Activated T-cell treated with anti-CD3 and anti-CD28 coated beads for 4 hours (primary cell): Measurements from ENCODE around the gene CNBD2.
A peak's percentile ranks its signal among the peaks of the same experiment; 100 is the strongest.
"Not testable (repeated sequence)": the region's sequence is repeated elsewhere in the genome, so short reads cannot be mapped to it uniquely, and the experiment has no call there.

ENCODE experiments used
- DNase-seq: peaks from one replicate; pipeline ENCODE4 v3.0.0-alpha.2; 2020

Gene CNBD2

DNA sequence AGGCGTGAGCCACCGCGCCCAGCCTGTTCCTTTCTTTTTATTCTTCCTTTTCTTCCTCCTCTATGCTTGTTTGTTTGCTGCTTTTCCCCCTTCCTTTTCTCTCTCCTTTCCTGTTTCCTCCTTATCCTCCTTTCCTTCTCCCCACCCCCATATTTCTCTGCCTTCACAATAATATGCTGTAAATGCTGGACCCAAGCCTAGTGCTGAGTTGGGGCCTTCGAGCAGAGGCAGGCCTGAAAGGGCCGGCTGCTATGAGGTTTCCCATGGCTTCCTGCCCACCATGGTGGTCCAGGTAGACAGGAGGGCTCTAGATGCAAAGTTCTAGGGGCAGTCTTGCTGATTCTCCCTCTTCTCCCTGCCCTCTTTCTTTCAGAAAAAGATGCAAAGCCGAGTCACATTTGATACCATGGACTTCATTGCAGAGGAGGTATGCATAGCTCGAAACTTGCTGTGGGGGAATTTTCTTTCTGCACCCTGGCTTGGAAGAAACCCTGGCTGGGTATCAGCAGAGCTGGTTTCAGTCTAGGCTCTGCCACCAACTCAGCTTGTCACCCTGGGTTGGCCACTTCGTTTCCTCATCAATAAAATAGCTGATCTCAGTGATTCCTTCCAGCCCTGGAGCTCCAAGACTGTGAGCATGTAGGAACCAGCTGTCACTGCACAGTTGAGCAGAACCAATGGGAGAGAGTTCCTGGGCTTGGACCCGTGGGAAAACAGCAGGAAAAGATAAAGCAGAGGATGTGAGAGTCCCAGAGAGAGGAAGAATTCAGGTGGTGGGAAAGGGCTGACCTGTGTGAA is 7.4 kb downstream of the CNBD2 start:
- no peak for DNase-seq

DNA sequence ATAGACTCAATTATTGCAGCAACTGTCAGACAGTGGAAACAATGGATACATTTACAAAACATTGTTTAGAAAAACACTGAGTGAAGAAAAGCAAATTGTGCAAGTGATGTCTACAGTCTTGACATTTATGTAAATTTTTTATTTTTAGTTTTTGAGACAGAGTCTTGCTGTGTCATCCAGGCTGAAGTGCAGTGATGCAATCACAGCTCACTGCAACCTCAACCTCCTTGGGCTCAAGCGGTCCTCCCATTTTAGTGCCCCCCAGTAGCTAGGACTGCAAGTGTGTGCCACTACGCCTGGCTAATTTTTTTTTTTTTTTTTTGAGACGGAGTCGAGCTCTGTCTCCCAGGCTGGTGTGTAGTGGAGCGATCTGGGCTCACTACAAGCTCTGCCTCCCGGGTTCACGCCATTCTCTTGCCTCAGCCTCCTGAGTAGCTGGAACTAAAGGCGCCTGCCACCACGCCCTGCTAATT is 9.7 kb downstream of the CNBD2 start:
- DNase-seq, result no peak

DNA sequence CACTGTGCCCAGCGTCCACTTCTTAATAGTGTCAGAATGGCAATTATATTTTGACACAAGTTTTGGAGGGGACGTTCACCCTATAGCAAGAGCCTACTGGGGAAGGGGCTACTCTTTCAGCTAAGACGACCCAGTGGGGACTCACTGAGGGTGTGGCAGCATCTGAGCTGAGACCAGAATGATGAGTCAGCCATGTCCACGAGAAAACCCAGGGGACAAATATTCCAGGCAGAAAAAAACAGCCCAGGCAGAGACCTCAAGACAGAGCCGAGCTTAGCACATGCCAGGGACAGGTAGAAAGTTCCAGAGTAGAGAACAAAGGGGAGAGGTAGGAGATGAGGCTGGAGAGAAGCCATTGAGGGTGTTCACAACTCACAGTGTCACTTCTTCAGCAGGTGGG is 11.2 kb downstream of the CNBD2 start:
- DNase-seq, result no peak

DNA sequence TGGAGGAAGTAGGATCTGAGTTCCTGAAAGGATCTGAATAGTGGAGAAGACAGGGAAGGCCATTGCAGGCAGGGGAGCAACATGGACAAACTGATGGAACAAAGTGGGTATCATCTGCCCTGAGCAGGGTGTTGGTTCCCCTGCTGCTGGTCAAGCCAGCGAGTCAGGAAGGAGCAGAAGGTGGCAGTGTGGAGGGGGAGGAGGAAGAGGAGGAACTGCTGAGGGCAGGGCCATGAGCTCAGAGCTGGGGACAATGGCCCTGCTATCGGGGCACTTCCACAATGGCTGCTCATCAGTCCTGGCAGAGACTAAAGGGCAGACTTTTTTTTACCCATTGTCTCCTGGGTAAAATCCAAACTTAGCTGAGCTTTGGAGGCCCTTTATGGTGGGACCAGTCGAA is 13.6 kb downstream of the CNBD2 start:
- DNase-seq, result no peak

DNA sequence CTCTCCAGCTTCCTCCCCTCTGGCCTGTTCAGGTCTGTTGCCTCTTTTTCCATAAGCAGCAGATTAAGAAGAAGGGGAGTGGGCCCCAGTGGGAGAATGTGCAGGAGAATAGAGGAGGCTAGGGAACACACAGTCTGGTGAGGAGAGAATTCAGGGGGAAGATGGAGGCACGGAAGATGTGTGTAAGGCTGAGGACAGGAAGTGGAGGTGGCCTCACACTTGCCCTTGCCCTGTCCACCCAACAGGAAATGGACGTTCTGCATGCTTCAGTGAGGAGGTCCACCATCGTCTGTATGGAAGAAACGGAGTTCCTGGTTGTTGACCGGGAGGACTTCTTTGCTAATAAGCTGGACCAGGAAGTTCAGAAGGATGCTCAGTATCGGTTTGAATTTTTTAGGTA is 16.0 kb downstream of the CNBD2 start:
- no peak for DNase-seq

DNA sequence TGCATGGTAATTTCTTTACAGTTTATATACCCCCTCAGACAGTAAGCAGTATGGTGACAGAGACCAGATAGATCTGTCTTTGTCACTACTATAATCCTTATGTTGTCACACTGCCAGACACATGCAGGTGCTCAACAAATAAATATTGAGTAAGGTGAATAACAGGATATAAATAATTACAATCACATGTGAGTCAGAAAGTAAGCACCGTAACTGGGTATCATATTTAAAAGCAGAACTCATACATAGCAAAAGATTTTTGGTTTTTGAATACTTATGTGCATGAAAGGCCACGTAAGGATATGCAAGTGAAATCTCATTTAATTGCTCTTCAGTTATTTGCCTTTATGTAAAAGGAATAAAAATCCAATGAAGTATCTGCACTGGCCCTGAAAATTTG is 17.4 kb downstream of the CNBD2 start:
- DNase-seq, result no peak

DNA sequence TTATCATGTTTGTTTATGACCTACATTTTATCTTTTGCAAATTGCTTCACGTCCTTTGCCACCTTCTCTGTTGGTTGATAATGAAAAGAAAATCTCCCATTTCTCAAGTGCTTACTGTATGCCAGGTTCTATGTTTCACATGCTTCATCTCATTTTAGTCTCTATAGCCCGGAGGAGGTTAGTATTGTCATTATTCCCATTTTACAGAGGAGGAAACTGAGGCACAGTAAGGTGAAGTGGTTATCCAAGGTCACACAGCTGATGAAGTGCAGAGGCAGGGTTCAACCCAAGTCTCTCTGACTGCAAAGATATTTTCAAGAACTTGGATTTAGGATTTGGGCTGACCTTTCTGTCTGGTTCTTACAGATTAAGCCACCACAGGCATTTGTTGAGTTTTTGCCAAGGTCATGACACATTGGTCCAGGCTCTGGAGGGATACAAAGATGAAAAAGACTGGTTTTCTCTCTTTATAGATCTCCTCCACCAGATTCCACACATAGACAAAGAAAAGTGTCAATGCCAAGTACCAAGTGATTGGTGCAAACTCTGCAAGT is 20.6 kb downstream of the CNBD2 start:
- no peak for DNase-seq

DNA sequence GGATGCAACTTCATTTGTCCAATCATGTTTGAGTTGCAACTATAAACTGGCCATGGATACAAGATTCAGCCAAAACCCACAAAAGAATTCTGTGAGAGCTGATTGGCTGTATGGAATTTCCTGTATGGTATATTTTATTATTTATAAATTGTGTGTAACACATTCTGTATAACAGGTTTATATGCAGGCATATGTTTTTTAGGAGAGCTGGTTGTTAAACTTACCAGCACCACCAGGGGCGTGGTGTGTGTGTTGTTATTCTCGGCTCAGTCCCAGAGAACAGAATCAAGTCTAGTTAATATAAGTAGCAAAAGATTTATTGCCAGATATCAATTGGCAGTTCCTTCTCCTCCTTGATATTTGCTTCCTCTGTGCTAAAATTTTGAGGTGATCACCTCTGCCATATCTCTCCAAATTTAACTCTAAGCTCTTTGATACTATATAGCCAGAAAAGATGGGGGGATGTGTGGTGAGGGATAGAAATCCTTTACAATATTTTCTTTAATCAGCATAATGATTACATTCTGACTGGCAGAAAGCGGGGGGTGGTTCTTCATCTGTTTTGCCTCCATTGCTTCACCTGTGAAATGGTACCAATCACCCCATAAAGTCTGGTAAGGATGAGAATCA is 22.9 kb downstream of the CNBD2 start:
- no peak for DNase-seq

DNA sequence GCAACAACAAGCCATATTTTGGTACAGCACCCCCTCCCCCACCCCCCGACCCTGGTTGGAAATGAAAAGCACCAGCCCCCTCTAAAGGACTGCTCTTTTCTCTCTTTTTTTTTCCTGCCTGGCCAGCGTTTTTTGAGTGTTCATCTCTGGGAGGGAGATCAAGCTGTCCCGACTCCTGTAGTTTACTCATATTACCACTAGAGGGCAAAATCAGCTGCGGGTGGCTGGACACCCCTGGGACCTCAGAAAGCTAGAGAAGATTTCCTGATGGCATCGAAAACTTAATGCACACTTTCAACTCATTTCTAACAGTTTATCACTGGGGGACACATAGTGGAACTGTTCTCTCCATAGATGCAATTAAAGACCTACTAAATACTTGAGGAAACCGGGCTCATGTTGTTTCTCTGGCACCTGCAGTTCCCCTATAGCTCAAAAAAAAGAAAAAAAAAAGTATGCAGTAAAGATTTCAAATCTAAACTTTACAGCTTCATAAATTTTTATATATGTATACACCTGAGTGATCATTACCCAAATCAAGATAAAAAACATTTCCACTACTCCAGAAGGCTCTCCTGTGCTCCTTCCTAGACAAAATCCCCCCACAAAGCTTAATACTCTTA is 24.4 kb downstream of the CNBD2 start:
- peak; percentile 15 for DNase-seq

DNA sequence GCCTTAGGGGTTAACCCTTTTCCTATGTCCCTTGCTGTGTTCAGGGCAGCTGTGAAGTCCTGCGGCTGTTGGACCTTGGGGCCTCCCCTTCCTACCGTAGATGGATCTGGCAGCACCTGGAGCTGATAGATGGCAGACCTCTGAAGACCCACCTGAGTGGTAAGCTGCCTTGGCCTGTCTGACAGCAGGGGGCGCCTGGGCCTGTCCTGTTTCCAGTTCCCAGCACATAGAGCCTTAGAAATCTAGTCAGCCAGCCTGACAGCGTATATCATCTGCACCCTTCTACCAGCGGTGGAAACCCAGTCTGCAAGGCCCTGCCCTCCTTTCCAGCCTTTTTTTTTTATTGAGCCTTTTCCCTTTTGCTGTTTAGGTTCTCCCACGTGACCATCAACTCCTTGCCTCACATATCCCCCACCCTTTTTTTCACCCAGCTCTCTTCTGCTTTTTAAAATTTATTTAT is 26.6 kb downstream of the CNBD2 start:
- peak; percentile 79 for DNase-seq

DNA sequence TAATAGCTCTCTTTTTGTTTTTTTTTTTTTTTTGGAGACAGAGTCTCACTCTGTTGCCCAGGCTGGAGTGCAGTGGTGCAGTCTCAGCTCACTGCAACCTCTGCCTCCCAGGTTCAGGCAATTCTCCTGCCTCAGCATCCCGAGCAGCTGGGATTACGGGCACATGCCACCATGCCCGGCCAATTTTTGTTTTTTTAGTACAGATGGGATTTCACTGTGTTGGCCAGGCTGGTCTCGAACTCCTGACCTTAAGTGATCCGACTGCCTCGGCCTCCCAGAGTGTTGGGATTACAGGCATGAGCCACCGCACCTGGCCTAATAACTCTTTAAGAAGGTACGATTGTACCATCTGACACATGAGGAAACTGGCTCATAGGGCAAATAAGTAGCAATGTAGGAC is 28.1 kb downstream of the CNBD2 start:
- DNase-seq, result not testable (repeated sequence)

DNA sequence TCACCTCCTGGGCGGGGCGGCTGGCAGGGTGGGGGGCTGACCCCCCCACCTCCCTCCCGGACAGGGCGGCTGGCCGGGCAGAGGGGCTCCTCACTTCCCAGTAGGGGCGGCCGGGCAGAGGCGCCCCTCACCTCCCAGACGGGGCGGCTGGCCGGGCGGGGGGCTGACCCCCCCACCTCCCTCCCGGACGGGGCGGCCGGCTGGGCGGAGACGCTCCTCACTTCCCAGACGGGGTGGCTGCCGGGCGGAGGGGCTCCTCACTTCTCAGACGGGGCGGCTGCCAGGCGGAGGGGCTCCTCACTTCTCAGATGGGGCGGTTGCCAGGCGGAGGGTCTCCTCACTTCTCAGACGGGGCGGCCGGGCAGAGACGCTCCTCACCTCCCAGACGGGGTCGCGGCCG is 32.9 kb downstream of the CNBD2 start:
- not testable (repeated sequence) for DNase-seq

DNA sequence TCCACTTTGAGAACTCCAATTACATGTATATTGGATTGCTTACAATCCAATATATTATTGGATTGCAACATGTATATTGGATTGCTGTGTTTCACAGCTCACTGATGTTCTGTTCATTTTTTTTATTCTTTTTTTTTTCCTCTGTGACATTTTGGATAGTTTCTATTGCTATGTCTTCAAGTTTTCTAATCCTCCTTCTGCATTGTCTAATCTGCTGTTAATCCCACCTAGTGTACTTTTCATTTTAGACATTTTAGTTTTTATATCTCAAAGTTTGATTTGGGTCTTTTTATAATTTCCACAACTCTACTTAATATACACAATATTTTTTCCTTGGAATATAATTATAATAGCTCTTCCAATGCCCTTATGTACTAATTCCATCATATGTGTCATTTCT is 34.5 kb downstream of the CNBD2 start:
- DNase-seq, result no peak

DNA sequence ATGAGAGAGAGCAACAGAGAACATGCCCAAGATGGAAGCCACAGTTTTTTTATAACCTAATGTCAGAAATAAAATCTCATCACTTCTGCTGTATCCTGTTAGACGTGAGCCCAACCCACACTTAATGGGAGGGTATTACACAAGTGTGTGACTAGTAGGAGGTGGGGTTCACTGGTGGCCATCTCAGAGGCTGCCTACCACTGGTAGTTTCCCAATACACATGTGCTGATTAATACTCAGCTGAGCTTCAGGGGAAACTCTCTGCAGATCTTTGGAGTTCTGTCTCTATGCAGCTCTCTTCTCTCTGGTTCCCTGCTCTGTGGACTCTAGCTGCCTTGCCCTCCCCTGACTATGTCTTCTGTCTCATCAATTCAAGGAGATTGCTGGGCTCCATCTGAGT is 35.7 kb downstream of the CNBD2 start:
- DNase-seq, result no peak

DNA sequence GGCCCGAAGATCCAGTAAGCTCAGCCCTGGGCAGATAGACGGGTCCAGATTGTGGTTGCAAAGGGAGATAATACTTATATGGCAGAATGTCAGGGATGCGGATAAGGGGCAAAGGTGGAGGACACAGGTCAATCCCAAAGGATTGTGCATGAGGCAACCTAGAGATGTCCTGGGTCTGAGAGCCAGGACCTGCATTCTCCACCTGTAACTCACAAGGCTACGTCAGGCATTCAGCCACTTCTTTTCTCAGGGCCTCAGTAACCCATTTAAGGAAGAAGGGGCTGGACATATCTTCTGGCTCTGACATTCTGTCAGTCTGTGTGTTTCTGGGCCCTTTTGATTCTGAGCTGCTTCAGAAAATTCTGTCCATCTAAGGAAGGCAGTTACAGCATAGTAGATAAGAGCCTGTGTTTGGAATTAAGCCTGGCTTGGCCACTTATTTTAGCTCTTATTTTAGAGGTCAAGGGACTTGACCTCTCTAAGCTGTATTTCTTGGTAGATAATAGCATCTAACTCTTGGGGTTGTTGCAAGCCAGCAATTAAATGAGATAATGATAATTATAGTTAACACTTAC is 40.2 kb downstream of the CNBD2 start:
- no peak for DNase-seq

DNA sequence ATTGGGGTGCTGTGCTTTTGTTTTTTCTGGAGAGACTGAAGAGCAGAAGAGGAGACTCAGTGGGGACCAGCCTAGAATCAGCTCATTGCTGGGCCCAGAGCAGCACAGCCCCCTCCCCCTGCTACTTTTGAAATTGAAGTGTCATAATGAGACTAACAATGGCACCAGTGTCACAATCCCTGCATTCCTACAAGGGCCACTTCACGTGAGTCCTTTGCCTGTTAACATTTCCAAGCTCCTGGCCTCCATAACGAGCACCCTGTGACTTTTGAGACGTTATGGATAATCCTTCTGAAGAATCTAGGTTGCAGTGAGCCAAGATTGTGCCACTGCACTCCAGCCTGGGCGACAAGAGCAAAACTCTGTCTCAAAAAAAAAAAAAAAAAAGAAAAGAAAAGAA is 41.7 kb downstream of the CNBD2 start:
- no peak for DNase-seq

DNA sequence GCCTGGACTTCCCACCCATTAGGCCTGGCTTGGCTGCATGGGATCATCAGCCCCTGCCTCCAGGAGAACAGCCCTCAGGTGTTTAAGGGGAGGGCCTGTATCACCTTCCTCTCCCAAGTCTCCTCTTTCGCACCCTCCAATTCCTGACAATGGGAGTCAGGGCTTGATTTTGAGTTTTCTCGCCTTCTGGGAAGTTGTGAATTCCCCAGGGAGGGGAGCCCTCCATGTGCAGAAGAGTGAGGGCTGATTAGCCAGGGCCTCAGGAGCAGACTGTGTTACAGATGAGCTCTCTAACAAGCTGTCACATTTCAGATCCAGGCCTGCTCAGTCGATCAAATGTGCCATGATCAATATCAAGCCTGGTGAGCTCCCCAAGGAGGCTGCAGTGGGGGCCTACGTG is 42.4 kb downstream of the CNBD2 start:
- no peak for DNase-seq

DNA sequence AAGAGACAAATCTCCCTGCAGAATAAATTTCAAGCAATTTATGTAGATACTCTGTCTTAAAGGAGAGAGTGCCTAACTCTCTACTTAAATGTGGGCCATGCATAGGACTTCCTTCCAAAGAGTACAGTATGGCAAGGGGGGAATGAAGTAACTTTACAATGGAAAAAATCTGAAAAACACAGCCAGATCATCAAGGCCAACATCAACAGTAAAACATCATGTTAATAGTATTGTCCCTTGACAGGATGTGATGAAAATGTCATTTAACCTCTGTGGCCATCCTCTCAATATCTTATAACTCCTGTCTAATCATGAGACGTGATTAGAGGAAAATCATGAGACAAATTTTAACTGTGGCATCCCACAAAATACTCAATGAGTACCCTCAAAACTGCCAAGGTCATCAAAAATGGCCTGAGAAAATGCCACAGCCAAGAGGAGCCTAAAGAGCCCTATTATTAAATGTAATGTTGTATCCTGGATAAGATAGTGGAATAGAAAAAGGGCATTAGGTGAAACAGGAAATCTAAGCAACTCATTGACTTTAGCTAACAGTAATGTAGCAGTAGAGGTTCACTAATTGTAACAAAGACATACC is 47.5 kb downstream of the CNBD2 start:
- DNase-seq, result no peak

DNA sequence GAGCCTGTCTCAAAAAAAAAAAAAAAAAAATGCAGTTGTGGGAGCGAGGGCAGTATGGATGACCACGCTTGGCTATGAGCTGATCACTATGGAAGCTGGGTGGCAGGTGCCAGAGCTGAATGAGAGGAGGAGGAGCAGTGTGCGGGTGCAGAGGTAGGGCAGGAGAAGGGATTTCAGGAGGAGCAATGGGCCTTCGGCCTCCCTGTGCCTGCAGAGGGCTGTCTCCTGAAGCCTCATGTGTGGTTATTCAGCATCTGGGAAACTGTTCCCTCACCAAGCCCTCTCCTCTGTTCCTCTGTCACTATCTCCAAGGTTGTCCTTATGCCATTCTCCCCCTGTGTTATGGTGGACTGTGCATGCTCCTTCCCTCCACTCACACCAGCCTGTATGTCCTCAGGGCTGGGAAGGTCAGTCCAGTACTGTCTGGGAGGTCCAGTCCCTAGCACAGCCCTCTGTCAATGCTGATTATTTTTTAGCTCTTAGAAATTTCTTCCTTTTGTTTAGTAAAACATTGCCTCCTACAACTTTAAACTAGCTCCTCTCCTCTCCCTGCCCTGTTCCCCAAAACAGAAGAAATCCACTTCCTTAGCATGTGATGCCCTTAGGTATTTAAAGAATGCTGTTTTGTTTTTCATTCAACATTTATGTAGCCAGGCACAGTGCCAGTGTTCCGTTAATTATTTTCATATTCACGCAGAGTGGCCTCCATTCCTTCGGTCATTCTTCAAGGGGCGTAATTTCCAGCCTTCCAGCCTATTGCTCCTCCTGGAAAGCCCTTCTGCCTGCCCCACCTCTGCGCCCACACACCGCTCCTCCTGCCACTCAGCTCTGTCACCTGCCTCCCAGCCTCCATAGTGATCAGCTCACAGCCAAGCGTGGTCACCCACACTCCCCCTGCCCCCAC is 48.9 kb downstream of the CNBD2 start:
- DNase-seq, result no peak

DNA sequence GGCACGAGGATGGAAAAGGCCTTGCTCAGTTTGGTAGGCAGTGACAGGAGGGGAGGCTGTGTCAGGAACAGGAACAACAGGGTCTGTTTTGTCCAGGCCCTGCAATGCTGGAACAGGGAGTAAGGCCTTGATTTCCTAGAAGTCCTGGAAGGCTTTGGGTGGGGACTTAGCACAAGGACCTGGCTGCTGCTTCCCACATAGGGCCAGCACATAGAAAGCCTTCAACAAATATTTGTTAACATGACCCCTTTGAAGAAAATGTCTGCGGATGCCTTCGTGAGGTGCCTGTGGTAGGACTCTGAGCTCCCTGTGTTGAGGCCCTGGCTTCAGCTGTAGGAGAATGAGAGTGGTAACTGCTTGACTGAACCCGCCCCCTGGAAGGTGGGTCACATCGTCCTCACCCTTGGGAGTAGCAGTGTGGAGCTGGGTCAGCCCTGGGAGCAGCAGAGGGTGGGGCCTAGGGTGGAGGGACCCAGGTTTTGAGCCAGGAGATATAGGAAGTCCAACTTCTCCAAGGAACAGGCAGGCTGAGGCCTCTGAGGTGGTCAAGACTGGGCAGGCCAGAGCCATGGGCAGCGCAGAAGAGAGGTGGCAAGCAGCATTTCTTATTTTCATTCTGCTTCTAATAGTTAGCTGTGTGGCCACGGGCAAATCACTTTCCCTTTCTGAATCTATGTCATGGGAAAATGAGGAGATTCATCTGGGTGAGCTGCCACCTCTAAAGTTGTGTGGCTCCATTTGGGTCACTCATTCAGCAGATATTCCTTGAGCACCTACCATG is 50.0 kb downstream of the CNBD2 start:
- DNase-seq, result no peak

DNA sequence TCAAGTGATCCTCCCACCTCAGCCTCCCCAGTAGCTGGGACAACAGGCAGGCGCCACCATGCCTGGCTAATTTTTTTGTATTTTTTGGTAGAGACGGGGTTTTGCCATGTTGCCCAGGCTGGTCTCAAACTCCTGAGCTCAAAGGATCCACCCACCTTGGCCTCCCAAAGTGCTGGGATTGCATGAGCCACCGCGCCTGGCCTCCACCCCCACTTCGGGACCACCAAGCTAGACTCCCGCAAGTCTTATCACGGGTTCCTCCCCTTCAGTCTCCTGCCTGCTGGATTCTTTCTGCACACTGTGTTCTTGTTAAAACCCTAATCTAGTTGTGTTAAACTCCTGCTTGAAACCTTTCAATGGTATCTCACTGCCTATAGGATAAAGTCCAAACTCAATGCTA is 57.7 kb downstream of the CNBD2 start:
- DNase-seq, result not testable (repeated sequence)
